GM12872 (cell line): ENCODE results near the gene PRSS56.

Experiments used
- CTCF ChIP-seq: IDR thresholded peaks from 3 replicates; pipeline ENCODE4 v1.5.1; 2011; ENCODE audit warnings: low read depth, mild to moderate bottlenecking, low read length, moderate library complexity; ENCODE audit not compliant: insufficient read depth

PRSS56 gene

DNA sequence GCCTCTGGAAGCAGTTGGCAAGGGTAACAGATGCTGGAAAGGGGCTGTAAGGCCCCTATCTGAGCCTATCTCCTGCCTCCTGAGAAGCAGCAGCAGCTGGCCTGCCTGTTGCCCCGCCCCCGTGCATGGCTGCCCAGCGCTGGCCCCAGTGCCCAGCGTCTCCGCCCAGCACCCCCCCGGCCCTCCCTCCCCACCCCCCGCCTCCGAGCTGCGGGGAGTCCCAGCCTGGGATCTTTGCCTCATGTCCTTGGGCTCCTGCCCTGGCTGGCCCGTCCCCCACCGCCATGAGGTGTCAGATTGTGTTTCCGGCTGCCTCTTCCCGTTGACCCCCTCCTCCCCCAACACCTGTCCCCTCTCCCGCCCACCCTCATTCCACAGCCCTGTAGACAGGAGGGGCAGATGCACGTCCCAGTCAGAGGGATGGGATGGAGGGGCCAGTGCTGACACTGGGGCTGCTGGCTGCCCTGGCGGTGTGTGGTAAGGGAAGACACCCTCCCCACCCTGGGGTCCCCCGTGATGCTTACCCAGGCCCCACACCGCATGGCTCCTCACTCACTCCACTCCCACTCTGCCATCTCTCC lies 5.7 kb downstream of the PRSS56 start, which contains the start of gene CHRND:
Gene CHRND (plus strand): TSS at position 370 of the 581 bp plus-strand sequence. CDS start 56 bp downstream, at position 426.
- no peak for TF ChIP-seq CTCF

GRCh38 chr2:232526372-232526941 lies 6.3 kb downstream of the PRSS56 start:
- TF ChIP-seq CTCF = no peak

DNA sequence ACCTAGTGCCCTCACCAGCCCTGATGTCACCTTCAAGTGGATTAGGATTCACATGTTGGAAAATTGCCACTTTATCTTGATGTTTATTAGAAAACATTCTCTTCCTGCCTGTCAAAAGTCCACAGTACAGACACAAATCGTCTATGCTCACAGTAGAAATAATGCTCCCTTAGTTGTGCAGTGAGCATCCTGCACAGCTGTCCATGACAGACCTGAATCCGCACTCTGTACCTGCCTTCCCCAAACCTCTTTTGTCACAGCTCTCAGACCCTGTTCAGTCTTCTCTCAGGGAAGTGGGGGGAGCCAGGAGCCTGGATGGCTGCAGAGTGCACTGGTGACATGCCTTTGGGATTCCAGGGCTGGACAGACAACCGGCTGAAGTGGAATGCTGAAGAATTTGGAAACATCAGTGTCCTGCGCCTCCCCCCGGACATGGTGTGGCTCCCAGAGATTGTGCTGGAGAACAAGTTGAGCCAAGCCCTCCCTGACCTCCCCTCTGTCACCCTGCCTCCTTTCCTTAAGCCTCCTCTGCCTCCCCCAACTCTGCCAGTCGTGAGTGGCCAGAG lies 7.8 kb downstream of the PRSS56 start:
- TF ChIP-seq CTCF = no peak

DNA sequence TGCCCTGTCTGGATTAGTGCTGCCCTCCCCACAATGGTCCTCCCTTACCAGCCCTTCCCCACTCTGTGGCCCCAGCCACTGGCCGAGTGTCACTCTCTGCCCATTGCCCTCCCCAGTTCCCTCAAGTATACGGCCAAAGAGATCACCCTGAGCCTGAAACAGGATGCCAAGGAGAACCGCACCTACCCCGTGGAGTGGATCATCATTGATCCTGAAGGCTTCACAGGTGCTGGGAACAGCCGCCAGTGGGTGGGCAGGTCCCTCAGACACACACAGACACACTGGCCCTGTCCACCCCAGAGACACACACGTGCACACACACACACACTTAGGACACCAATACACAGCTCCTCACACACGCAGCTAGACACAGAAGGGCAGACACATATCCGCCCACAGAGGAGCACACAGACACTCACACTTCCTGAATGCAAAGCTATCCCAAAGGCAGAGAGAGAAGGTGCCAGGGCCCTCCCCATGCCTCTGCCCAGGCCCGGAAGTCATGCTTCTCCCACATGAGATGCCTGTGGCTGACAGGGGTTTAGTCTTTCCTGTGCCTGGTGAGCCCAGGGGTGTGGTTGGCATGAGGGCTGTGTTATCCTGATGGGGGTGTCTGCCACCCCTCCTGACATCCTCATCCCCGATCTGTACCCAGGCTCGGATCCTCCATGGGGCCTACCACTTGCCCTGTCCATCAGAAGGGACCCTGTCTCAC lies 8.7 kb downstream of the PRSS56 start:
- TF ChIP-seq CTCF = no peak

GRCh38 chr2:232529806-232530547 lies 9.8 kb downstream of the PRSS56 start:
- no peak for TF ChIP-seq CTCF

GRCh38 chr2:232530626-232531260 lies 10.6 kb downstream of the PRSS56 start:
- no peak for TF ChIP-seq CTCF
